GM18526 (cell line): ENCODE results near the gene RBM7.

ENCODE experiments used
- POLR2A ChIP-seq: IDR thresholded peaks from 3 replicates; pipeline ENCODE4 v1.6.1; 2011; ENCODE audit not compliant: insufficient read length; ENCODE audit errors: extremely low read depth

Gene RBM7

GRCh38 chr11:114382509-114382908 lies 18.0 kb upstream of the RBM7 start:
- TF ChIP-seq POLR2A, result no peak

DNA sequence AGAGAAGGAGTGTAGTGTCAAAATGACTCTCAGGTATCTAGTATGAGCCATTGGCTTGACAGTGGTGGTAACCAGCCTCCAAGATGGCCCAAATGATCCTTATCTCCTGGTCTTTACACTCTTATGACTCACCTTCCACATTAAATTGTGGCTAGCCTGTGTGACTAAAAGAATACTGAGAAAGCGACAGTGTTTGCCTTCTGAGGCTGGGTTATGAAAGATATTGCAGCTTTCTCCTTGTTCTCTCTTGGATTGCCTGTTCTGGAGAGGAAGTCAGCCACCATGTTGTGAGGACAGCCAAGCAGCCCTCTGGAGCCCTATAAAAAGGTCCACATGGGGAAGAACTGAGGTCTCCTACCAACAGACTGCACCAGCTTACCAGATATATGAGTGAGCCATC lies 16.0 kb upstream of the RBM7 start:
- TF ChIP-seq POLR2A, result no peak

DNA sequence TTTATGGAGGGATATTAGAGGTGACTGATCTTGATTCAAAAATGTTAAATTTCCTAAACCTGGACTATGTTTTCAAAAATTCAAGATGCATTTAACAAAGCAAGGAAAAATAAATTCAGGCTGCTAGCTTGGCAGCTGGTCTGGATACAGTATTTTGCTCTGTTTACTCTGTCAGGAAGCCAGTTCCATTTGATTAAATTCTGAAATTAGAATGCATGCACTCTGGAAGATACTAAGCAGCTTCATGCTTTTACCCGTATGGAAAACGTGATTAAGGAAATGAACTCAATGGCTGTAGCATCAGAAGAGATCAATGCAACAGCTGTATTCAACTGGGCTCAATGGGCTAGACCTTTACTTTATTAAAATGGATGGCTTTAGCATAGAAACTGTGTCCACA lies 14.3 kb upstream of the RBM7 start:
- no peak for TF ChIP-seq POLR2A

- TF ChIP-seq POLR2A, result no peak
Observed at GRCh38 chr11:114386545-114386944, 13.9 kb upstream of the RBM7 start.

DNA sequence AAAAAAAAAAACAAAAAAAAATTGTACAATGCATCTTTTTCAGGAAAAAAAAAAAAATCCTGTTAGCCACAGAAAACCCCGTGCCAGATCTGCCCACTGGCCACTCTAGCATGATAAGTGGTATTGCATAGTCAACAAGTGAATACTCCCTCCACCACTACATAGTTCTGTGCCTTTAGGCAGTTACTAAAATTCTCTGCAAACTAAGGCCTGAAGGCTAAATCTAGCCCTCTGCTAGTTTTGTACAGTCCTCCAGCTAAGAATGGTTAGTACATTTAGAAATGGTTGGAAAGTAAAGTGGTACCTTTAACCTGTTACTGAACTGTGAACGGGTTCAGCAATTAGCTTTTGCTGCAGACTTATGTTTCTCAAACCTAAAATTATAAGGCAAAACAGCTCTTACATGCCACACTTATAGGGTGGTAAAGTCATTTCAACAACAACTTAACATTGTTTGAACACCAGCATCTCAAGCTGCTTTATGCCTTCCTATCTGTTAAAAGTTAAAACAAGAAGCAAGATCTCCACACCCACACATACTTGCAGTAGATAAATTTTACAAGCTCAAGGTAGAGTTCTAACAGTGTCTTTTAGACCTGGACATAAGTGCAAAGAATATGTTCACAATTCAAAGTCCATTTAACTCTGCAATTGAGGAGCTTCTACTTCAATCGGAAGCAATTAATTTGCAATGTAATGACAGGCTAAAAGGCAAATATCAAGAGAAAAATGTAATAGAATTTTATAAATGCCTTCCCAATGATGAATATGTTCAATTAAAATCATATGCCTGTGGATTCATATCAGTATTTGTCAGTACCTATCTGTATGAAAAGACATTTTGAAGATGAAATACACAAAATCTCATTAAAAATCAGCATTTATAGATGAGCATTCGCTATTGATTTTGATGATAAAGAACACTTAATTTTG lies 7.5 kb upstream of the RBM7 start:
- no peak for TF ChIP-seq POLR2A

- no peak for TF ChIP-seq POLR2A
Observed at GRCh38 chr11:114395736-114396135, 4.7 kb upstream of the RBM7 start.

DNA sequence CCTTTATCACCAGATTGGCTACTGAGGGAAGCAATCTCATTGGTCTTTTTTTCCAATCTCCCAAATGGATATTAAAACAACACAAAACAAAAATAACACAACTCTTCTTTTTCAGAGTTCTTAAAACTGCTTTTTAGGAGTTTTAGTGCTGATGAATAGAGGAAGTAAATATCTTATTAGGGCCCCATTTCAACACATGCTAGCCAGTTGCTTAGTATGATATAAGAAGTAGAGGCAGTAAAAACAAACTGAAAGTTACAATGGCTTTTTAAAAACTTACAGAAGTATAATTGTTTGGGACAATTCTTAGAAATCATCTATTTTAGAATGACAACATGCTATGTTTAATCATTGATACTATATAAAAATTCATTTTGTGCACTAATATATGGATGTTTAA lies 3.5 kb upstream of the RBM7 start:
- TF ChIP-seq POLR2A, result no peak

GRCh38 chr11:114397349-114397982 lies 3.0 kb upstream of the RBM7 start:
- no peak for TF ChIP-seq POLR2A

- TF ChIP-seq POLR2A, result no peak
Observed at GRCh38 chr11:114398303-114398920, 2.1 kb upstream of the RBM7 start.

DNA sequence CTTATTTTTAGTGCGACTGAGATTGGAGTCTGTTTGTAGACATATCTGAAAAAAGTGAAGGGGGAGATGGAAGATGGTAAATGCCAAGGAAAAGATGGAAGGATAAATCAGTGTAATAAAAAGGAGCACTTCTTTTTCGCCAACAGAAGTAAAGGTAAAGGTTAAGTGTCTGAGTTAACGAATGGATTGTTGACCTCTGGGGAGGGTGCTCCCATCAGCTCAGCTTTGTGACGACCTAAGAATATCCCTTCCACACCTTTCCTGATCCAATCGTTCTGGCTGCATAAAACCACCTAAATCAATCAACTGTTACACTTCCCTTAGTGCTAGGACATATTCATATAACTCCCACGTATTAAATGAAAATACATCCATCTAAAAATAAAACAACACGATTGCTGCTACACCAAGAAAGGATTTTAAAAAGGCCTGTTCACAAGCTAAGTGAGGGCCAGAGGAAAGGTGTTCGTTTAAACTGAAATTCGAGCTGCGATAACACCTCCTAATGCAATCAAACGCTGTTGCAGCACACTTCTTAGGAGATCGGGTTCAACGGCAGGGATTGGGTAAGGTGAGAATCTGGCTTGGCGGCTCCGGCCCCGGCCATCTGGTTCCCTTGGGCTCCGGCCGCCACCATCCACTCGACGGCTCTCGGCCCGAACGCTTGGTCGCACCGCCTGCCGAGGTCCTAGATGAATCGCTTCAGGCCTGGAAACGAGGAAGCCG lies 813 bp upstream of the RBM7 start:
- no peak for TF ChIP-seq POLR2A

- TF ChIP-seq POLR2A, result no peak
Observed at GRCh38 chr11:114400915-114401223, 403 bp downstream of the RBM7 start.

- no peak for TF ChIP-seq POLR2A
Observed at GRCh38 chr11:114401311-114401710, 845 bp downstream of the RBM7 start.

GRCh38 chr11:114412946-114413345 lies 12.5 kb downstream of the RBM7 start:
- TF ChIP-seq POLR2A, result no peak

GRCh38 chr11:114413958-114414357 lies 13.5 kb downstream of the RBM7 start:
- no peak for TF ChIP-seq POLR2A

DNA sequence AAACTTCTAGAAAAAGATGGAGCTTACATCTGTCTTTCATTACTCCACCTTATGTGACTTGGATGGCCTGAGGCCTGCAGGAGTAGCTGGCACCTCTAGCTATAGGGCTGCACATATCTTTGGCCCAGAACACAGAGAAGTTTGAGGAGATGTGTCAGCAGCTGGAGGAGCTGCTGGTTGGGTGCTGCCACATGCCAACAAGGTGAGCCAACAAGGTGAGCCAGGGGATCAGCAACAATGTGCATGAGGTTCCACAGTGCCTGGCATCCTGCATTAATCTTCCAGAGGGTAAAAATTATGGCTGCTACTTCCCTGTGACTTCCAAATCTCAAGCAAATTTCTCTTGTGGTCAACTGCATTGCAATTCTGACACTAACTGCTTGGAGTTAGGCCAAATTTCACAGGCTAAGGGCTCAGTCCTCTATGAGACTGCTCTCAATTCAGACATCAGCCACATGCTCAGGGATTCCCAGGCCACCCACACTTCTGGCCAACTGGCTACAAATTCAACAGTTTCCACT lies 16.0 kb downstream of the RBM7 start:
- no peak for TF ChIP-seq POLR2A
